Liver (tissue), 9 donors: ENCODE results near the gene TSPAN18. TPM values are rescaled to one million over a fixed set of nuclear protein-coding genes. Genes with fewer than 3 reads are reported as not detected.

ENCODE experiments used
- DNase-seq: peaks from one replicate; pipeline ENCODE4 v3.0.0-alpha.2; 2017; ENCODE audit warnings: low spot score
- H3K27ac ChIP-seq, 2 donors: one replicate each; pipeline ENCODE4 v1.7.0; 2013; ENCODE audit warnings: inconsistent platforms in 2 of 2, low read length in 2 of 2, control low read depth in 1 of 2, low read depth in 1 of 2, mild to moderate bottlenecking in 1 of 2
- H3K27me3 ChIP-seq, 4 donors: one replicate each; pipeline versions ENCODE4 v1.6.1 to v1.7.0; 2013; ENCODE audit warnings: low read length in 3 of 4, inconsistent platforms in 1 of 4, mild to moderate bottlenecking in 1 of 4, moderate library complexity in 1 of 4; ENCODE audit not compliant: control insufficient read depth in 4 of 4, insufficient read depth in 4 of 4
- H3K36me3 ChIP-seq, 4 donors: one replicate each; pipeline versions ENCODE4 v1.6.1 to v1.7.0; 2013; ENCODE audit warnings: low read length in 3 of 4, mild to moderate bottlenecking in 3 of 4, low read depth in 1 of 4, moderate library complexity in 1 of 4; ENCODE audit not compliant: control insufficient read depth in 4 of 4, insufficient read depth in 3 of 4
- H3K4me1 ChIP-seq, 4 donors: one replicate each; pipeline versions ENCODE4 v1.6.1 to v1.7.0; 2013; ENCODE audit warnings: low read length in 3 of 4, mild to moderate bottlenecking in 3 of 4, moderate library complexity in 1 of 4; ENCODE audit not compliant: control insufficient read depth in 4 of 4, insufficient read depth in 4 of 4
- H3K4me3 ChIP-seq, 3 donors: one replicate each; pipeline versions ENCODE4 v1.6.1 to v1.7.0; 2013; ENCODE audit warnings: low read length in 3 of 3, control low read depth in 1 of 3, low read depth in 1 of 3, mild to moderate bottlenecking in 1 of 3
- H3K9ac ChIP-seq, 2 donors: one replicate each; pipeline ENCODE4 v1.7.0; 2013; ENCODE audit warnings: low read length in 2 of 2, mild to moderate bottlenecking in 2 of 2, moderate library complexity in 2 of 2, control low read depth in 1 of 2, low read depth in 1 of 2
- H3K9me3 ChIP-seq, 4 donors: one replicate each; pipeline versions ENCODE4 v1.6.1 to v1.7.0; 2013; ENCODE audit warnings: low read length in 3 of 4; ENCODE audit not compliant: control insufficient read depth in 4 of 4
- EGR1 ChIP-seq, 2 donors: IDR thresholded peaks; 2 replicates each; pipeline ENCODE4 v1.6.1; 2016 to 2018; ENCODE audit warnings: antibody characterized with exemption in 2 of 2, low read depth in 2 of 2
- FOXA1 ChIP-seq: IDR thresholded peaks from 2 replicates; pipeline ENCODE4 v1.6.1; 2016; ENCODE audit warnings: antibody characterized with exemption
- FOXA2 ChIP-seq: IDR thresholded peaks from 2 replicates; pipeline ENCODE4 v1.6.1; 2016; ENCODE audit warnings: antibody characterized with exemption
- HNF4A ChIP-seq, 2 donors: conservative IDR thresholded peaks; 2 replicates each; pipeline ENCODE4 v1.6.1; 2016; ENCODE audit warnings: antibody characterized with exemption in 2 of 2, mild to moderate bottlenecking in 2 of 2
- HNF4G ChIP-seq: IDR thresholded peaks from 2 replicates; pipeline ENCODE4 v1.6.1; 2016; ENCODE audit warnings: antibody characterized with exemption
- JUND ChIP-seq, 2 donors: IDR thresholded peaks; 2 replicates each; pipeline ENCODE4 v1.6.1; 2016; ENCODE audit warnings: antibody characterized with exemption in 2 of 2
- NR2F2 ChIP-seq: IDR thresholded peaks from 2 replicates; pipeline ENCODE4 v1.6.1; 2016; ENCODE audit warnings: antibody characterized with exemption
- RAD21 ChIP-seq, 2 donors: IDR thresholded peaks; 2 replicates each; pipeline ENCODE4 v1.6.1; 2016; ENCODE audit warnings: antibody characterized with exemption in 2 of 2, mild to moderate bottlenecking in 2 of 2
- YY1 ChIP-seq: IDR thresholded peaks from 2 replicates; pipeline ENCODE4 v1.6.1; 2016; ENCODE audit warnings: antibody characterized with exemption, mild to moderate bottlenecking
- WGBS: extraction: QIAGEN DNeasy Blood & Tissue Kit; methylation state at CpG from one replicate; pipeline ENCODE4 v1.1.7; 2013; 5-methylcytosine and 5-hydroxymethylcytosine counted together
- polyA plus RNA-seq, 2 donors: library from polyadenylated mRNA; stranded (reverse) in 1 of 2; unstranded in 1 of 2; fragments of 200-250 nt in 1 of 2; fragments of >200 nt in 1 of 2; fragmentation: Nextera tagmentation in 1 of 2; extraction: Ambion mirVana in 1 of 2; gene quantifications; one replicate each; pipeline versions ENCODE4 v1.2.1 to v1.2.3, GENCODE V29; 2013 to 2015
- total RNA-seq, 2 donors: library from RNA; depleted of rRNA; stranded (reverse); fragments of >200 nt; gene quantifications; one replicate each; pipeline ENCODE4 v1.2.3, GENCODE V29; 2014
- TF ChIP-seq, protein P1 (sequence below): IDR thresholded peaks from 2 replicates; pipeline ENCODE4 v1.6.1; 2016; ENCODE audit warnings: antibody characterized with exemption
- TF ChIP-seq, protein P2 (sequence below): fragments of 150-350 bp; IDR thresholded peaks from 2 replicates; pipeline ENCODE4 v1.5.1; 2017; ENCODE audit warnings: improper control_type of control experiment, low read depth, low read length; ENCODE audit not compliant: missing input control
- TF ChIP-seq, protein P3 (sequence below): IDR thresholded peaks from 2 replicates; pipeline ENCODE4 v1.6.1; 2016; ENCODE audit warnings: antibody characterized with exemption
- TF ChIP-seq, protein P4 (sequence below): IDR thresholded peaks from 2 replicates; pipeline ENCODE4 v1.6.1; 2016; ENCODE audit warnings: antibody characterized with exemption, mild to moderate bottlenecking
- donor health status: healthy.
- donor health status: healthy.
- donor health status: healthy.
- donor health status: healthy.
- donor health status: healthy.

The TSPAN18 gene
- total and polyA plus RNA-seq, 4 donors, result 1.2 to 5.0 (median 2.8) TPM

DNA sequence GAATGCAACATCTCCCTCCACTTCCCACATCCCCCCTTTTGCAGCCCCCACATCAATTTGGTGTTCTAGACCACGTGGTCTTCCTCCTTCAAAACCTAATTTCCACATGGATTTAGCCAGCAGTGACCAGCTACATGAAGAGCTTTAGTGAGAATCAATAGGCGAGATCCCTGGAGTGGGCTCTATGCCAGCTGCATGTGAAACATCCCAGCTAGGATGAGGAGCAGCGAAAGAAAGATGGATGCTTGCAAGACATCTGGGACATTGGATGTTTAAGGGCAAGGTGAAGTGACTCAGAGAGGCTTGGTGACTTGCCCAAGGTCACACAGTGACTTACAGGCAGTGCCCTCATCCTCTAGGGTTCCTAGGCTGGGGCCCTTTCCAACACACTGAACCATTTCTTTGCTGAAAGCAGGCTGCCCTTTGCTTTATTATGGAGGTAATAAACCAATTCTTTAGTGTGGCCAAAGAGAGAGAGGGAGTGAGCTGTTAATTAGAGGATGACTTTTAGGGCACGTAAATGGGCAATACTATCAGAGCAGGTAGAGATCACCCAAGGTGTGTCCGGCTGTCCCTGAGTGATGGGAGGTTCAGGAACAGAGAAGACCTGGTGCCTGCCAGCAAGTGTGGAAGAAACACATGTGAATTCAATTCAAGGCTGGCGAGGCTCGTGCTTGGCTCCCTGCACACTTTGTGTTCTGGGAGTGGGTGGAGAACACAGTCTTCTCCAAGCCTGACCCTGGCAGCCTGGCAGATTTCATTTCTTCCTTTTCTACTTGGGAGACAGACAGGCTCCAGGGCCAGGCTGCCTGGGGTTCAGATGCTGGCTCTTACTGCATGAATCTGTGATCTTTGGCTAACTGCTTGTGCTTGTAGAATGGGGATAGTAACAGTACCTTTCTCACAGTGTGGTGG is 24.0 kb downstream of the TSPAN18 start:
- no peaks in the 10 kb centered on the region for H3K9me3 ChIP-seq
- TF ChIP-seq FOXA1, result no peak
- TF ChIP-seq, protein P1, sequence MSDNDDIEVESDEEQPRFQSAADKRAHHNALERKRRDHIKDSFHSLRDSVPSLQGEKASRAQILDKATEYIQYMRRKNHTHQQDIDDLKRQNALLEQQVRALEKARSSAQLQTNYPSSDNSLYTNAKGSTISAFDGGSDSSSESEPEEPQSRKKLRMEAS, result no peak
- no peak for TF ChIP-seq RAD21 (IDR thresholded peaks at IDR 0.05)
- no peak for TF ChIP-seq JUND (IDR thresholded peaks at IDR 0.05)
- TF ChIP-seq, protein P2, sequence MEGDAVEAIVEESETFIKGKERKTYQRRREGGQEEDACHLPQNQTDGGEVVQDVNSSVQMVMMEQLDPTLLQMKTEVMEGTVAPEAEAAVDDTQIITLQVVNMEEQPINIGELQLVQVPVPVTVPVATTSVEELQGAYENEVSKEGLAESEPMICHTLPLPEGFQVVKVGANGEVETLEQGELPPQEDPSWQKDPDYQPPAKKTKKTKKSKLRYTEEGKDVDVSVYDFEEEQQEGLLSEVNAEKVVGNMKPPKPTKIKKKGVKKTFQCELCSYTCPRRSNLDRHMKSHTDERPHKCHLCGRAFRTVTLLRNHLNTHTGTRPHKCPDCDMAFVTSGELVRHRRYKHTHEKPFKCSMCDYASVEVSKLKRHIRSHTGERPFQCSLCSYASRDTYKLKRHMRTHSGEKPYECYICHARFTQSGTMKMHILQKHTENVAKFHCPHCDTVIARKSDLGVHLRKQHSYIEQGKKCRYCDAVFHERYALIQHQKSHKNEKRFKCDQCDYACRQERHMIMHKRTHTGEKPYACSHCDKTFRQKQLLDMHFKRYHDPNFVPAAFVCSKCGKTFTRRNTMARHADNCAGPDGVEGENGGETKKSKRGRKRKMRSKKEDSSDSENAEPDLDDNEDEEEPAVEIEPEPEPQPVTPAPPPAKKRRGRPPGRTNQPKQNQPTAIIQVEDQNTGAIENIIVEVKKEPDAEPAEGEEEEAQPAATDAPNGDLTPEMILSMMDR, result no peak
- no peak for TF ChIP-seq HNF4G
- no peak for TF ChIP-seq HNF4A (conservative IDR thresholded peaks at IDR 0.05)
- TF ChIP-seq FOXA2, result no peak
- TF ChIP-seq, protein P3, sequence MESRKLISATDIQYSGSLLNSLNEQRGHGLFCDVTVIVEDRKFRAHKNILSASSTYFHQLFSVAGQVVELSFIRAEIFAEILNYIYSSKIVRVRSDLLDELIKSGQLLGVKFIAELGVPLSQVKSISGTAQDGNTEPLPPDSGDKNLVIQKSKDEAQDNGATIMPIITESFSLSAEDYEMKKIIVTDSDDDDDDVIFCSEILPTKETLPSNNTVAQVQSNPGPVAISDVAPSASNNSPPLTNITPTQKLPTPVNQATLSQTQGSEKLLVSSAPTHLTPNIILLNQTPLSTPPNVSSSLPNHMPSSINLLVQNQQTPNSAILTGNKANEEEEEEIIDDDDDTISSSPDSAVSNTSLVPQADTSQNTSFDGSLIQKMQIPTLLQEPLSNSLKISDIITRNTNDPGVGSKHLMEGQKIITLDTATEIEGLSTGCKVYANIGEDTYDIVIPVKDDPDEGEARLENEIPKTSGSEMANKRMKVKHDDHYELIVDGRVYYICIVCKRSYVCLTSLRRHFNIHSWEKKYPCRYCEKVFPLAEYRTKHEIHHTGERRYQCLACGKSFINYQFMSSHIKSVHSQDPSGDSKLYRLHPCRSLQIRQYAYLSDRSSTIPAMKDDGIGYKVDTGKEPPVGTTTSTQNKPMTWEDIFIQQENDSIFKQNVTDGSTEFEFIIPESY, result no peak
- TF ChIP-seq YY1, result no peak
- 80% methylated on average over 7 of the region's 7 CpGs for WGBS
- DNase-seq, result no peak
- H3K36me3 ChIP-seq, result no peaks in the 10 kb centered on the region
- no peak overlapping the region for H3K9ac ChIP-seq
- peaks cover 0 to 4% (median 0%) of the 10 kb centered on the region in 4 donors for H3K27me3 ChIP-seq
- H3K27ac ChIP-seq, result no peak overlapping the region
- H3K4me1 ChIP-seq, result no peaks in the 10 kb centered on the region
- H3K4me3 ChIP-seq, result no peak overlapping the region

DNA sequence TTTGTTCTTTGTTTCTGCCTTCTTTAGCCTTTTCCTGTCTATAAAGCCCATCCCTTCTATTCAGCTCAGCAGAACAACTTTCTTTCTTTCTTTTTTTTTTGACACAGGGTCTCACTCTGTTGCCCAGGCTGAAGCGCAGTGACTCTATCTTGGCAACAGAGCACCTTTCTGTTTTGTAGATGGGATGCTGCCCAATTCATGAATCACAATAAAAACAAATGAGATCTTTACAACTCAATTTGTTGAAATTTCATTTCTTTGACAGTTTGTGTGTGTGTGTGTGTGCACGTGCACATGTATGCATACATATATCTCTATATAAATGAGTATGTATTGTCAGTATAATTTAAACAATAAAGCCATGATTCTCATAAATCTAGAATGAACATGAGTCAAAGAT is 25.5 kb downstream of the TSPAN18 start:
- no peak for DNase-seq
- Histone ChIP-seq H3K4me3 (no peak overlapping the region), H3K9me3 (no peaks in the 10 kb centered on the region), H3K36me3 (no peaks in the 10 kb centered on the region), H3K9ac (no peak overlapping the region), H3K27me3 (peaks cover 0 to 4% (median 0%) of the 10 kb centered on the region in 4 donors), H3K4me1 (no peaks in the 10 kb centered on the region), H3K27ac (no peak overlapping the region)
- TF ChIP-seq JUND (IDR thresholded peaks at IDR 0.05) (no peak), RAD21 (IDR thresholded peaks at IDR 0.05) (no peak), HNF4A (conservative IDR thresholded peaks at IDR 0.05) (no peak), HNF4G (no peak), NR2F2 (no peak), FOXA1 (no peak), EGR1 (IDR thresholded peaks at IDR 0.05; ENCODE audit: low read depth in 2 of 2) (no peak), YY1 (no peak)
- TF ChIP-seq, protein P1, result no peak
- TF ChIP-seq, protein P4, sequence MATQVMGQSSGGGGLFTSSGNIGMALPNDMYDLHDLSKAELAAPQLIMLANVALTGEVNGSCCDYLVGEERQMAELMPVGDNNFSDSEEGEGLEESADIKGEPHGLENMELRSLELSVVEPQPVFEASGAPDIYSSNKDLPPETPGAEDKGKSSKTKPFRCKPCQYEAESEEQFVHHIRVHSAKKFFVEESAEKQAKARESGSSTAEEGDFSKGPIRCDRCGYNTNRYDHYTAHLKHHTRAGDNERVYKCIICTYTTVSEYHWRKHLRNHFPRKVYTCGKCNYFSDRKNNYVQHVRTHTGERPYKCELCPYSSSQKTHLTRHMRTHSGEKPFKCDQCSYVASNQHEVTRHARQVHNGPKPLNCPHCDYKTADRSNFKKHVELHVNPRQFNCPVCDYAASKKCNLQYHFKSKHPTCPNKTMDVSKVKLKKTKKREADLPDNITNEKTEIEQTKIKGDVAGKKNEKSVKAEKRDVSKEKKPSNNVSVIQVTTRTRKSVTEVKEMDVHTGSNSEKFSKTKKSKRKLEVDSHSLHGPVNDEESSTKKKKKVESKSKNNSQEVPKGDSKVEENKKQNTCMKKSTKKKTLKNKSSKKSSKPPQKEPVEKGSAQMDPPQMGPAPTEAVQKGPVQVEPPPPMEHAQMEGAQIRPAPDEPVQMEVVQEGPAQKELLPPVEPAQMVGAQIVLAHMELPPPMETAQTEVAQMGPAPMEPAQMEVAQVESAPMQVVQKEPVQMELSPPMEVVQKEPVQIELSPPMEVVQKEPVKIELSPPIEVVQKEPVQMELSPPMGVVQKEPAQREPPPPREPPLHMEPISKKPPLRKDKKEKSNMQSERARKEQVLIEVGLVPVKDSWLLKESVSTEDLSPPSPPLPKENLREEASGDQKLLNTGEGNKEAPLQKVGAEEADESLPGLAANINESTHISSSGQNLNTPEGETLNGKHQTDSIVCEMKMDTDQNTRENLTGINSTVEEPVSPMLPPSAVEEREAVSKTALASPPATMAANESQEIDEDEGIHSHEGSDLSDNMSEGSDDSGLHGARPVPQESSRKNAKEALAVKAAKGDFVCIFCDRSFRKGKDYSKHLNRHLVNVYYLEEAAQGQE, result no peak
- TF ChIP-seq, protein P2, result no peak
- TF ChIP-seq, protein P3, result no peak
- WGBS, result 95% methylated on average over 2 of the region's 2 CpGs
